Esophagus muscularis mucosa (tissue), 4 donors: ENCODE results near the gene PIWIL4. TPM values are rescaled to one million over a fixed set of nuclear protein-coding genes. Genes with fewer than 3 reads are reported as not detected.

ENCODE experiments used
- DNase-seq: peaks from one replicate; pipeline ENCODE4 v3.0.0-alpha.2; 2017; ENCODE audit errors: extremely low spot score
- H3K27ac ChIP-seq, 4 donors: fragments of 200-600 bp; sonication (generic); replicated peaks in 1 of 4; 1 replicate in 3 of 4; 2 replicates in 1 of 4; pipeline ENCODE4 v1.5.1; 2016 to 2019; ENCODE audit warnings: mild to moderate bottlenecking in 1 of 4
- H3K27me3 ChIP-seq, 4 donors: fragments of 200-600 bp; sonication (generic); one replicate each; pipeline versions ENCODE4 v1.5.1 to v1.6.0; 2016 to 2019
- H3K36me3 ChIP-seq, 4 donors: fragments of 200-600 bp; sonication (generic); one replicate each; pipeline ENCODE4 v1.5.1; 2016 to 2019
- H3K4me1 ChIP-seq, 4 donors: fragments of 200-600 bp; sonication (generic); one replicate each; pipeline ENCODE4 v1.5.1; 2016 to 2019
- H3K4me3 ChIP-seq, 4 donors: fragments of 200-600 bp; sonication (generic); 1 replicate in 2 of 4; 2 replicates in 2 of 4; pipeline ENCODE4 v1.5.1; 2016 to 2019; ENCODE audit warnings: mild to moderate bottlenecking in 4 of 4, moderate library complexity in 1 of 4
- H3K9me3 ChIP-seq, 4 donors: fragments of 200-600 bp; sonication (generic); 1 replicate in 3 of 4; 2 replicates in 1 of 4; pipeline ENCODE4 v1.5.1; 2016 to 2019
- CTCF ChIP-seq, 3 experiments: fragments of 200-600 bp in 2 of 3; fragments of 450-650 bp in 1 of 3; sonication (generic) in 2 of 3; IDR thresholded peaks; one replicate each; pipeline ENCODE4 v1.5.1; 2017 to 2019; ENCODE audit warnings: antibody characterized with exemption in 3 of 3, mild to moderate bottlenecking in 2 of 3, moderate library complexity in 1 of 3
- EP300 ChIP-seq: sonication (generic); formaldehyde crosslinking; IDR thresholded peaks from one replicate; pipeline ENCODE4 v1.6.1; 2017; ENCODE audit warnings: antibody characterized with exemption
- POLR2A ChIP-seq: fragments of 450-650 bp; IDR thresholded peaks from one replicate; pipeline ENCODE4 v1.6.1; 2017; ENCODE audit warnings: antibody characterized with exemption, moderate library complexity, mild to moderate bottlenecking, low read depth
- POLR2AphosphoS5 ChIP-seq, 2 donors: sonication (generic); formaldehyde crosslinking; IDR thresholded peaks; one replicate each; pipeline ENCODE4 v1.6.1; 2017; ENCODE audit warnings: antibody characterized with exemption in 2 of 2
- WGBS: methylation state at CpG from one replicate; pipeline ENCODE4 v1.1.5; 2018; 5-methylcytosine and 5-hydroxymethylcytosine counted together
- intact Hi-C: fragments of 100-400 bp; cut with DNase I; formaldehyde crosslinking; loops from one replicate; pipeline ENCODE4 v1.15.1; 2023
- total RNA-seq, 4 donors: library from RNA; depleted of rRNA; stranded (reverse); fragments of >200 nt; gene quantifications; one replicate each; pipeline versions ENCODE4 v1.1.0 to v1.2.1, GENCODE V29; 2016

The PIWIL4 gene
- total RNA-seq, 4 donors from 2014 or later = 3.2 to 4.5 (median 4.1) TPM

- intact Hi-C loops = loop anchor here (10.0 kb wide), 2 partner anchors 135 to 515 kb away; partner anchors contain the start of gene AMOTL1
- Histone ChIP-seq H3K4me3 (no peak overlapping the region), H3K27ac (no peak overlapping the region), H3K36me3 (no peaks in the 10 kb centered on the region), H3K27me3 (no peaks in the 10 kb centered on the region), H3K4me1 (no peaks in the 10 kb centered on the region), H3K9me3 (no peaks in the 10 kb centered on the region)
- no peak for TF ChIP-seq POLR2AphosphoS5 (IDR thresholded peaks at IDR 0.05)
- no peak for TF ChIP-seq CTCF (IDR thresholded peaks at IDR 0.05)
- TF ChIP-seq EP300 = no peak
- TF ChIP-seq POLR2A = no peak
- DNase-seq = no peak
- 83% methylated on average over 1 of the region's 1 CpG for WGBS
These were observed 62.6 kb downstream of the PIWIL4 start for GRCh38 chr11:94629741-94630140.

GRCh38 chr11:94630221-94630620, 63.1 kb downstream of the PIWIL4 start:
- Histone ChIP-seq H3K36me3 (no peaks in the 10 kb centered on the region), H3K27me3 (no peaks in the 10 kb centered on the region), H3K27ac (no peak overlapping the region), H3K4me1 (no peaks in the 10 kb centered on the region), H3K9me3 (no peaks in the 10 kb centered on the region), H3K4me3 (no peak overlapping the region)
- DNase-seq = no peak
- TF ChIP-seq POLR2AphosphoS5 (IDR thresholded peaks at IDR 0.05) (no peak), CTCF (IDR thresholded peaks at IDR 0.05) (no peak), POLR2A (no peak), EP300 (no peak)
- WGBS = 83% methylated on average over 3 of the region's 3 CpGs
- intact Hi-C loops = no loop called here

GRCh38 chr11:94632356-94632755, 65.2 kb downstream of the PIWIL4 start:
- Histone ChIP-seq H3K4me1 (peaks cover 0 to under 1% (median 0%) of the 10 kb centered on the region in 4 donors), H3K27ac (no peak overlapping the region), H3K27me3 (no peaks in the 10 kb centered on the region), H3K36me3 (no peaks in the 10 kb centered on the region), H3K9me3 (no peaks in the 10 kb centered on the region), H3K4me3 (no peak overlapping the region)
- WGBS = 87% methylated on average over 2 of the region's 2 CpGs
- intact Hi-C loops = no loop called here
- TF ChIP-seq POLR2A (no peak), EP300 (no peak), POLR2AphosphoS5 (IDR thresholded peaks at IDR 0.05) (no peak), CTCF (IDR thresholded peaks at IDR 0.05) (no peak)
- DNase-seq = no peak

GRCh38 chr11:94635072-94635471, 67.9 kb downstream of the PIWIL4 start:
- Histone ChIP-seq H3K4me1 (peaks cover 16 to 22% (median 19%) of the 10 kb centered on the region in 4 donors), H3K27me3 (no peaks in the 10 kb centered on the region), H3K4me3 (no peak overlapping the region), H3K36me3 (no peaks in the 10 kb centered on the region), H3K27ac (no peak overlapping the region), H3K9me3 (no peaks in the 10 kb centered on the region)
- intact Hi-C loops = no loop called here
- 100% methylated on average over 2 of the region's 2 CpGs for WGBS
- TF ChIP-seq POLR2AphosphoS5 (IDR thresholded peaks at IDR 0.05) = no peak
- DNase-seq = peak; percentile 31

GRCh38 chr11:94636388-94636949, 69.3 kb downstream of the PIWIL4 start:
- WGBS = 93% methylated on average over 2 of the region's 2 CpGs
- Histone ChIP-seq H3K4me3 (no peak overlapping the region), H3K9me3 (no peaks in the 10 kb centered on the region), H3K36me3 (no peaks in the 10 kb centered on the region), H3K4me1 (peaks cover 16 to 25% (median 22%) of the 10 kb centered on the region in 4 donors), H3K27me3 (no peaks in the 10 kb centered on the region), H3K27ac (no peak overlapping the region)
- TF ChIP-seq POLR2A = no peak
- no peak for TF ChIP-seq EP300
- no peak for TF ChIP-seq POLR2AphosphoS5 (IDR thresholded peaks at IDR 0.05)
- TF ChIP-seq CTCF (IDR thresholded peaks at IDR 0.05) = no peak
- peak; percentile 17 for DNase-seq
- intact Hi-C loops = no loop called here
